Thyroid gland (tissue), 4 donors: ENCODE data around the gene CAMKMT. TPM values are rescaled to one million over a fixed set of nuclear protein-coding genes. Genes with fewer than 3 reads are reported as not detected.

Experiments
- DNase-seq, 2 donors: peaks; one replicate each; pipeline ENCODE4 v3.0.0-alpha.2; 2019
- H3K27ac ChIP-seq, 3 donors: fragments of 200-600 bp; sonication (generic); 1 replicate in 2 of 3; 2 replicates in 1 of 3; pipeline ENCODE4 v1.5.1; 2016 to 2019; ENCODE audit warnings: mild to moderate bottlenecking in 1 of 3, moderate library complexity in 1 of 3
- H3K27me3 ChIP-seq: fragments of 200-600 bp; sonication (generic); one replicate; pipeline ENCODE4 v1.5.1; 2019
- H3K36me3 ChIP-seq, 2 donors: fragments of 200-600 bp; sonication (generic); one replicate each; pipeline ENCODE4 v1.5.1; 2016 to 2019
- H3K4me1 ChIP-seq, 2 donors: fragments of 200-600 bp; sonication (generic); one replicate each; pipeline ENCODE4 v1.5.1; 2017 to 2019
- H3K4me3 ChIP-seq, 3 donors: fragments of 200-600 bp; sonication (generic); replicated peaks in 1 of 3; 1 replicate in 2 of 3; 2 replicates in 1 of 3; pipeline ENCODE4 v1.5.1; 2016; ENCODE audit warnings: mild to moderate bottlenecking in 1 of 3
- H3K9me3 ChIP-seq: fragments of 200-600 bp; sonication (generic); one replicate; pipeline ENCODE4 v1.5.1; 2017
- CTCF ChIP-seq, 6 experiments: fragments of 200-600 bp in 3 of 6; fragments of 450-650 bp in 3 of 6; sonication (generic) in 3 of 6; IDR thresholded peaks; one replicate each; pipeline ENCODE4 v1.5.1; 2016 to 2019; ENCODE audit warnings: antibody characterized with exemption in 6 of 6, mild to moderate bottlenecking in 2 of 6, inconsistent platforms in 1 of 6, moderate library complexity in 1 of 6
- POLR2A ChIP-seq, 2 donors: fragments of 450-650 bp; IDR thresholded peaks; one replicate each; pipeline ENCODE4 v1.6.1; 2017; ENCODE audit warnings: antibody characterized with exemption in 2 of 2, mild to moderate bottlenecking in 2 of 2, moderate library complexity in 1 of 2
- WGBS, 2 donors: methylation state at CpG; one replicate each; pipeline ENCODE4 v1.1.5; 2017; 5-methylcytosine and 5-hydroxymethylcytosine counted together
- intact Hi-C: fragments of 100-400 bp; cut with DNase I; formaldehyde crosslinking; loops from one replicate; pipeline ENCODE4 v1.15.1; 2023
- total RNA-seq, 4 donors: library from RNA; depleted of rRNA; stranded (reverse); fragments of >200 nt; gene quantifications; one replicate each; pipeline ENCODE4 v1.2.3, GENCODE V29; 2016

Gene CAMKMT
- total RNA-seq, 4 donors from 2014 or later, result 13.5 to 23.7 (median 17.2) TPM

GRCh38 chr2:44330801-44331200 is 30.9 kb upstream of the CAMKMT start:
- H3K27ac ChIP-seq, result peak overlapping the region in 1 of 3 donors; percentile 44
- 93 to 100% methylated on average over 1 of the region's 1 CpG for WGBS, 2 donors
- no peak for DNase-seq
- TF ChIP-seq POLR2A (IDR thresholded peaks at IDR 0.05), result no peak
- no peak for TF ChIP-seq CTCF (IDR thresholded peaks at IDR 0.05)
- peaks cover 30 to 32% of the 10 kb centered on the region in 2 donors for H3K4me1 ChIP-seq
- no peaks in the 10 kb centered on the region for H3K27me3 ChIP-seq
- H3K36me3 ChIP-seq, result peaks cover 0 to 4% of the 10 kb centered on the region in 2 donors
- intact Hi-C loops, result no loop called here
- H3K4me3 ChIP-seq, result no peak overlapping the region
- H3K9me3 ChIP-seq, result no peaks in the 10 kb centered on the region

GRCh38 chr2:44333994-44334393 is 27.8 kb upstream of the CAMKMT start:
- no peak overlapping the region for H3K4me3 ChIP-seq
- TF ChIP-seq POLR2A (IDR thresholded peaks at IDR 0.05) (no peak), CTCF (IDR thresholded peaks at IDR 0.05) (no peak)
- DNase-seq, result no peak
- H3K9me3 ChIP-seq, result no peaks in the 10 kb centered on the region
- H3K27me3 ChIP-seq, result no peaks in the 10 kb centered on the region
- H3K36me3 ChIP-seq, result peaks cover 17 to 19% of the 10 kb centered on the region in 2 donors
- H3K27ac ChIP-seq, result no peak overlapping the region
- peaks cover 11 to 15% of the 10 kb centered on the region in 2 donors for H3K4me1 ChIP-seq
- intact Hi-C loops, result no loop called here
- whole genome bisulfite sequencing, 2 donors, result 94 to 95% methylated on average over 1 of the region's 1 CpG

- Histone ChIP-seq H3K27me3 (no peaks in the 10 kb centered on the region), H3K4me1 (peaks cover 0 to 5% of the 10 kb centered on the region in 2 donors), H3K27ac (no peak overlapping the region), H3K9me3 (no peaks in the 10 kb centered on the region), H3K4me3 (no peak overlapping the region), H3K36me3 (peaks cover 18 to 19% of the 10 kb centered on the region in 2 donors)
- no peak for TF ChIP-seq POLR2A (IDR thresholded peaks at IDR 0.05)
- TF ChIP-seq CTCF (IDR thresholded peaks at IDR 0.05), result no peak
- WGBS, 2 donors, result 87 to 93% methylated on average over 2 of the region's 2 CpGs
- intact Hi-C loops, result no loop called here
- DNase-seq, result no peak
Observed at GRCh38 chr2:44335806-44336538, 25.8 kb upstream of the CAMKMT start.

- Histone ChIP-seq H3K27ac (no peak overlapping the region), H3K4me3 (no peak overlapping the region), H3K4me1 (peaks cover 5 to 9% of the 10 kb centered on the region in 2 donors), H3K9me3 (no peaks in the 10 kb centered on the region), H3K27me3 (no peaks in the 10 kb centered on the region), H3K36me3 (peaks cover 10 to 30% of the 10 kb centered on the region in 2 donors)
- 94% methylated on average over 1 of the region's 1 CpG for WGBS, 2 donors
- TF ChIP-seq CTCF (IDR thresholded peaks at IDR 0.05), result peak in 4 of 6 experiments; percentile 31 to 54 (median 38)
- TF ChIP-seq POLR2A (IDR thresholded peaks at IDR 0.05), result no peak
- peak in 1 of 2 donors; percentile 13 for DNase-seq
- intact Hi-C loops, result no loop called here
Observed at GRCh38 chr2:44342854-44343253, 18.9 kb upstream of the CAMKMT start.

- Histone ChIP-seq H3K9me3 (no peaks in the 10 kb centered on the region), H3K4me1 (peaks cover 14 to 17% of the 10 kb centered on the region in 2 donors), H3K27ac (no peak overlapping the region), H3K4me3 (no peak overlapping the region), H3K27me3 (no peaks in the 10 kb centered on the region), H3K36me3 (peaks cover 0 to 13% of the 10 kb centered on the region in 2 donors)
- TF ChIP-seq POLR2A (IDR thresholded peaks at IDR 0.05) (no peak), CTCF (IDR thresholded peaks at IDR 0.05) (no peak)
- intact Hi-C loops, result no loop called here
- no peak for DNase-seq
- 63 to 81% methylated on average over 2 of the region's 2 CpGs for WGBS, 2 donors
Observed at GRCh38 chr2:44347526-44347925, 14.2 kb upstream of the CAMKMT start.
